Medulla oblongata (tissue), 1 donor: ENCODE measurements around the gene PEX14.

Experiments used
- DNase-seq: peaks from one replicate; pipeline ENCODE4 v3.0.0-alpha.2; 2015; ENCODE audit errors: extremely low spot score

The PEX14 gene

DNA sequence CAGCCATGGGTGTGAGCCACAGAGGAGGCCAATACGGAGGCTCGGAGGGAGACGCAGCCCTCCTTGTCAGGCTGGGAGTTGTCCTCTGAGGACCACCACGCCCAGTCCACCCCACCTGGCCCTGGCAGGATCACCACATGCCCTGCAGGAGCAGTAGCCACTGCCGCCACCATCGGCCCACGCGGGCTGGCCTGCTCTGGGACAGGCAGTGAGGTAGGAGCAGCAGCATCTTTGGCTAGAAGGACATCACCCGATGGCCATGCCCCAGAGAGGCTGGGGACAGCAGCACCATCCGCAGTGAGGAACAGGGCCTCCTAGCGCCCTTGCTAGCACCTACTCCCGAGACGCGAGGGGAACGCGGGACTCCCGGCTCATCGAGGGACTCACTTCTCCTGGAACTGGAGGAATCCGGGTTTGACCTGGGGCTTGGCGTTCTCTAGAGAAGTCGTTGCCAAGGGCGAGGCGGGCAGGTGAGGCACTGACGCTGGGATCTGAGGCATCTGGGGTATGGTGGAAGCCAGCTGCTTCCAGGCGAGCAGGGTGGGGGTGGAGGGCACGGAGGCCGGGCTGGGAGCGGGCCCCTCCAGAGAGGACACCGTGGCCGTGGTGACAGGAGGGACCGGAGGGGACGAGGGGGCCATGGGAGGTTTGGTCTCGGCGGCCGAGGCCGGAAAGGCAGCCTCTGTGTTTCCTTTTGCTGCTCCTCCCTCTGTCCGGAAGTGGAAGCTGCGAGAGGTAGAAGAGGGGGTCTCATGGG, 172.8 kb downstream of the PEX14 start:
- no peak for DNase-seq

DNA sequence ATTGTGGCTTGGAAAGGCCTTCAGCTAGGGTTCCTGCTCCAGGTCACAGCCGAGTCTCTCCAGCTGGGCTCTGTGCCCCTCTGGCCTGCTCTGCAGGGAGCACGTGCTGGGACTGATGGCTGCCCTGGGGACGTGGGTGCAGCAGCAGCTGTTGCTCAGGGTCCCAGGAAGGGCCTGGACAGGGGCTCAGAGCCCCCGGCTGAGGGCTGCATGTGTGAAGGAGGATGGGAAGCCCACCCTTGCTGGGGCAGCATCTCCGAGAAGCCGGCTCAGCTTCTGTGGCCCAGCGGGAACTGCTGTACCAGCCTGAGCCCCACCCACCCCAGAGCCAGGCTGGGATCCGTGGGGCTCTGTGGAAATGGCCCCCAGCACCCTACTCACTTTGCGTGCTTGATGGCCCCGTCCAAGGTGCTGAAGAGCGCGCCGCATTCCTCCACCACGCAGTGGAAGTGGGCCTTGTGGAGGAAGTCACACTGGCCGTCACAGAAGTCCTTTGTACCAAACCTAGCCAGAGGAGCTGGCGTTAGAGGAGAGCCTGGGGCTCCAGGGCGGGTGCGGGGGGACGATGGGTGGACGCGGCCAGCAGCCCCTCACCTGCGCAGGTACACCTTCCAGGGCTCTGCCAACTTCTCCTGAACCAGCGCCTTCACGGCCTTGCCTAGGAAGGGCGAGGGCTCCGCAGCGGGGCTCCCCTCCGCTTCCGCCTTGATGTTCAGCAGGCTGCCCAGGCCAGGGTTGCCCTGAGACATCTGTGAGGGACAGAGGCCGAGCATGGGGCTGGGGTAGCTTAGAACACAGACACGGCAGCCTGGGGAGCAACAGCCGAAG, 174.2 kb downstream of the PEX14 start:
- no peak for DNase-seq

- DNase-seq, result no peak
These were observed 174.9 kb downstream of the PEX14 start for GRCh38 chr1:10649517-10650201.

GRCh38 chr1:10650556-10651388, 176.0 kb downstream of the PEX14 start:
- DNase-seq, result no peak

DNA sequence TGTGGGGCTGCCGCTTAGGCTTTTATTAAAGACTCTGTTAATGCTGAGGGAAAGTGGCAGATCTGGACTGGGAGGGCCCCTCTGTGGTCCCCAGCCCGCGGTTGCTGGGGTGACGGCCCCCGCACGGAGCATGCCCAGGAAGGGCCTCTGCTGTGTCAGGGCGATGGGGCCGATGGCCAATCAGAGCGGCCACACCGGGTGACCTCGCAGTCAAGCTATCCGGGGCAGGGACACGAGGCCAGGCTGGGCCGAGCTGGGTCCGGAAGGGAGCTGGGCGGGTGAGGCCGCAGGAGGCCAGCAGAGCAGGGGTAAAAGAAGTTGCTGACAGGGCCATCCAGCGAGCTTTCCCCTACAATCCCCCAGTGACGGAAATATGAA, 176.6 kb downstream of the PEX14 start:
- no peak for DNase-seq

DNA sequence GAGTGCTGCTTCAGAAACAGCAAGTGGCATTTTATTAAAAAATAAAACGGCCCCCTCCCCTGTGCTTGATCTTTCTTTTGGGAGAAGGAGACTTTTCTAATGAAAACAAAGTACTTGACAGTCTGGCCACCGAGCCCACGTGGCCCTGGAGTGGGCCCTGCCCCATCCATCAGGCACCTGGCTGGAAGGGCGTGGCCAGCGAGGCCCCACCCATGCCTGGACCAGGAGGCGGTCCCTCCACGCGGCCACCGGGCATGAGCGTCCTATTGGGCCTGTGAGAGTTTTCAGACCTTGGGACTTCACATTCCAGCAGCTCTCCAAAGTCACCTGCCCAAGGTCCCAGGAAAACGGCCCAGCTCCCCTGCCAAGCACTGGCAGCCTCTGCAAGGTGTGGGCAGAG, 177.0 kb downstream of the PEX14 start:
- no peak for DNase-seq

DNA sequence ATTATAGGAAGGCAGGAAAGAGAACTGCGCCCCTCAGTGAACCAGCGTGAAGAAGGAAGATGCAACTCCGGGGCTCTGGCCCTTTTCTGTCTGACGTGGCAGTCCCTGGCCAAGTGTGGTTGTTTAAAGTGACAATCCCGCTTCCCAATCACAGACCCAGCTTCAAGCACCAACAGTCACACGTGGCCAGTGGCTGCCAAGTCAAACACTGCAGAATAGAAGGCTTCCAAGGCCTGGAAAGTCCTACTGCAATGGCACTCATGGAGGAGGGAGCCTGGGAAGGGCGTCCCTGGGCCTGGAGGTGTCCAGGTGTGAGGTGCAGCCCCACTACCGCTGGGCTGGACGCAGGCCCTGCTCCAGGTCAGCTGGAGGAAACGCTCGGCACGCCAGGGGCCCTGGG, 177.9 kb downstream of the PEX14 start:
- DNase-seq, result no peak

- DNase-seq, result no peak
These were observed 178.8 kb downstream of the PEX14 start for GRCh38 chr1:10653370-10654125.

DNA sequence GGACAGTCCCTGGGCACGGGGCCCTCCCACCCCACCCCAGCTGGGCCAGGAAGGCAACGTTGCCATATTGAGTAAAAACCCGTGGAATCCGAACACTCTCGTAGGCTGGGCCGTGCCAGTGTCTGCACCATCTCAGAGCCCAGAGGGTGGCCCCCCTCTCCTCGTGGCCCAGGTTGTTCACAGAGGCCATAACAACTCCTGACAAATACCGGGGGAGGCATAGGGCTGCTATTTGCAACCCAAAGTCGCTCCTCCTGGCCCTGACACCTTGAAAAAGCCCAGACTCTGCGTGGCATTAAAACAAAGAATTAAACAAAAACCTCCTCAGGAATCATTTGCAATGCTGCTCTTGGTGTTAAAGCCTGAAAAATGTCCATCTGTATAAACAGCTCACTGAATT, 180.3 kb downstream of the PEX14 start:
- no peak for DNase-seq

- DNase-seq, result no peak
These were observed 181.7 kb downstream of the PEX14 start for GRCh38 chr1:10656431-10656830.

DNA sequence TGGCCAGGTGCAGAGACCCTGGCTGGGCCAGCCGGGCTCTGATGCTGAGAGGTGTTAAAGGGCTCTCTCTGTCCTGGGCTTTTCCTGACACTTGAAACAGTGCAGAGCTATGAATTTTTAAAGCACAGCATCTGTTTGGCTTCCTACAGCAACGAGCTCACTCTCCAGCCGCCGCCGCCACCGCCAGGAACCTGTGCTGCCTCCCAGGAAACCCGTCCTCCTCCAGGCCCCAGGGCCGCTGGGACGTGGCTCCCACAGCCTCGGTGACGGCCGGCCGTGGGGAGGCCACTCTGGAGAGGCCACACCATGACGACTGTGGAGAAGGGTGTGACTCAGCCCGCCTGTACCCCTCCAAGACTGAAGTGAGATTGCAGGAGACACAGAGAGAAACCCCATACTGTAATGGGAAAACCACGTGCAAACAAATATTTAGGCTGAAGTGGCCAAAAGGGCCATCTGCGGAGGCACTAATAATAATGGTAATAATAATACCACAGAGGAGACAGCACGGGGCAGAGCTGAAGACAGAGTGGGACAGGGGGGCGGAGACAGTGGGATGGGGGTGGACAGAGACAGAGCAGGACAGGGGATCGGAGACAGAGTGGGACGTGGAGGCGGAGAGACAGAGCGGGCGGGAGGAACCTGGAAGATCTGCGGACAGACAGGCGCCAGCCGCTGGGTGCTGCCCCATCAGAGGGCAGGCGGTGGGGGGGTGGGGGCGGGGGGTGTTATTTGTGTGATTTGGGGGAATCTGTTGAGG, 182.5 kb downstream of the PEX14 start:
- DNase-seq, result no peak

DNA sequence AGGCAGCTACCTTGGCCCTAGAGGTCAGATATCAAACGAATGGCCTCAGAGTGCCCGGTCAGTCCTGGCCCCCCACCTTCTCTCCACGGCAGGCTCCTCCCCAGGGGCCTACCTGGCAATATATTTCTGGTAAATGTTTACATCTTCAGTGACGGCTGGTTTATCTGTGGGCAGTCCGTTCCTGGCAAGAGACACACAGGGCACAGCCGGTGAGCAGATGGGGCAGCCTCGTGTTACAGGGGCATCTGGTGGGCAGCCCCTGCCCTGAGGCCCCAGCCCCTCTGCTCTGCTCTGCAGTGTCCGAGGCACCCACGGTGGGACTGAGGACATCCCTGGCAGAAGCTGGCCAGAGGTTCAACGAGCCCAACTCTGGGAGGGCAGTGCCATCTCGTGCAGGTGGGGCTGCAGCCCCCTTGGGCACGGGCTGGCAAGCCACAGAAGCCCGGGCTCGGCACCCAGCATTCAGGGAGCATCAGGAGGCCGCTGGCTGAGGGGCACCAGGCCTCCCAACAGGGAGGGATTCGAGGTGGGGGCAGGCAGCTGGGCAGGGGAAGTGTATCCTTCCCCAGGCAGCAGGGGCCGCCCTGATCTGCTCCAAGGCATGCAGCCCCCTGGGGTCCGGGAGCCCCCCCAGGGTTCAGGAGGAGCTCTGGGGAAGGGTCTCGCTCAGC, 183.8 kb downstream of the PEX14 start:
- no peak for DNase-seq

DNA sequence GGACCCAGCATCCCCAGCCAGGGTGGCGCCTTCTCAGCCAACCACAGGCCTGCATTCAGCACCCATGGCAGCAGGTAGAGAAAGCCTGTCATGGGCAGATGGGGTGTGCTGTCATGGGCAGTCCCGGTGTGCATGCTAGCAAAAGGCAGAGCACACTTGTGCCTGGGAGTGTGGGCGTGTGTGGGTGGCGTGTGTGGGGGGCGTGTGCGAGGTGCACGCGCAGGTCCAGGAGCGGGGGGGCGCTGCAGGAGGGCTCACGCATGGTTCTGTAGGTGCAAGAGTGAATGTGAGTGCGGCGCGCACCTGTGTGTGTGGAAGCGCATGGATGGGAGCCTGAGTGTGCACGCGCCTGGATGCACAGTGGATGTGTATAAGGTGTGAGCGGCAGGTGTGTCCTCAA, 184.5 kb downstream of the PEX14 start:
- no peak for DNase-seq

DNA sequence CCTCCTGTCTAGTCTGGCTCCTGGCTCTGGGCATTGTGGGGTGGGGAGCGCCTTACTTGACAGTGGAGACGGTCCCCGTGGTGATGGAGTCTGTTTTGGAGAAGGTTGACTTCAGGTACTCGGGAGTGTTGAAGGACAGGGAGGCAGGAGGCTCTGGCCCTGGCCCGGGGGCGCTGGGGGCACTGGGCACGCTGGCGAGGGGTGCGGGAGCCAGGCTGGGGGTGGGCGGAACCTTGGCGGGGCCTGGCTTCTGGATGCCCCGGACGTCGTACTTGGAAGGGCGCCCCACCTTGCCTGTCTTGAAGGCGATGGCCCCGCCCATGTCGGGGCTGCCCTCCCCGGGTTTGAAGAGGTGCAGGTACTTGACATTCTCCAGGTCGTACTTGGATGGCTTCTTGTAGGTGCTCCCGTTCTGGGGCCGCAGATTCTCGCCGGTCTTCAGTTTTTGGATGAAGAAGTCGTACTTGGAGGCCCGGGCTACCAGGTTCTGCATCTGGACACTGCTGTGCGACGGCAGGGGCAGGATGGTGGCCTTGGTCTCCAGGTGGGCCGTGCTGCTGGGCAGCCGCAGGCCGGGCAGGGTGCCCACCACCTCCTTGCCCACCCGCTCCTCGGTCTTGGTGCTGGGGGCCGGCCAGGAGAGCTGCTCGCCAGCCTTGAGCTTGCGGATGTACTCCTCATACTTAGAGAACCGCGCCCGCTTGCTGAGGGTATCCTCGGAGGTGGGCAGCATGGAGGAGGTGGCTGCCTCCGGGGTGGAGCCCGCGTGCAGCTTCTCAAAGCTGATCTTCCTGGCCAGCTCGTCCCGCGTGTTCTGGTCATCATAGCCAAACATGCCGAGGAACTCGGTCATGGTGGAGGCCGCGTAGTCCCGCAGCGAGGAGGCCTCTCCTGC, 185.1 kb downstream of the PEX14 start:
- DNase-seq, result no peak

DNA sequence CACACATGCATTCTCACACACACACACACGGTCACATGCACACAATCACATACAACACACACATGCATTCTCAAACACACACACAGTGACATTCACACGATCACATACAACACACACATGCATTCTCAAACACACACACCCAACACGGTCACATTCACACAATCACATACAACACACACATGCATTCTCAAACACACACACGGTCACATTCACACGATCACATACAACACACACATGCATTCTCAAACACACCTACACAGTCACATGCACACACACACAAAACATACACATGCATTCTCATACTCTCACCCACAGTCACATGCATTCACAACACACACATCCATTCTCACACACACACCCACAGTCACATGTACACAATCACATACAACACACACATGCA, 186.7 kb downstream of the PEX14 start:
- no peak for DNase-seq

- DNase-seq, result no peak
These were observed 187.4 kb downstream of the PEX14 start for GRCh38 chr1:10662090-10662688.

DNA sequence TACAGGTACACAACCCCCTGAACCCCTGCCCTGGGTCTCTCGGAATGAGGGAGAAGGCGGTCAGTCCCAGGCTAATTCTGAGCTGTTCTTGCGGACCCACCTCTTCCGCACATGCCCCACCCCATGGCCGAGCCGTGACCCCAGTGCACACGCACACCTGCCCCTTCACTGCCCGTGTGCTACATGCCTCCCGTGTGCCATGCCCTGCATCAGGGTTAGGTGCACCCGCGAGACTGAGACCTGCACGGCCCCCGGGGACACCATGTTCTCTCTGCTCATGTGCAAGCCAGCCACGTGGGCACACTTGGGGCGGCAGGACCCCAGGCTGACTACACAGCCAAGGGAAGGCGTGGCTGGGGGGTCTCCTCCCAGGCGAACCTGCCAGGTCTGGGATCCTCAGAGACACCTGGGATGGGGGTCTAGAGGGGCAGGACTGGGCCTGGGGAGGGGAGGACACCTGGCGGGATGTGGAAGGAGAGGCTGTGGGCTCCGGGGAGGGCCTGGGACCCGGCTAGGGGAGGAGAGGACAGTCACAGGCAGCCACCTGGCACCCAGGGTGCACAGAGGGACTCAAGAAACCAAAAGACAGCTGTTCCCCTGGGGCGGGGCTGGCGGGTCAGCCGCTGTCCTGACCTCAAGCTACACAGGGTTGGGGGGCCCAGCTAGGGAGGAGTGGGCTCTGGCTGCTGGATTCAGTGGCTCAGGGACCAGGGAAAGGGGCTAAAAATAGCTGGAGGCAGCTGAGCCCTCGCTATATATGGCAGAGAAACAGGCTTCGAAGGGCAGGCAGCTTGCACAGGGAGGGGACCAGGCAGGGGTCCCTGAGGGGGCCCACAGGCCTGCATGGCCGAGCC, 188.3 kb downstream of the PEX14 start:
- DNase-seq, result no peak
